Upper lobe of left lung (tissue), 6 donors: ENCODE measurements around the gene USP31. TPM values are rescaled to one million over a fixed set of nuclear protein-coding genes. Genes with fewer than 3 reads are reported as not detected.

Experiments
- ATAC-seq, 2 donors: fragments of 200-7000 bp; cut with Tn5 transposase; one replicate each; pipeline ENCODE4 v1.9.1; 2022; ENCODE audit warnings: mild to moderate bottlenecking in 2 of 2, moderate library complexity in 2 of 2; ENCODE audit not compliant: low FRiP score in 2 of 2
- DNase-seq, 2 donors: peaks; one replicate each; pipeline ENCODE4 v3.0.0-alpha.2; 2019 to 2020
- H3K27ac ChIP-seq, 4 donors: fragments of 200-600 bp; sonication (generic); one replicate each; pipeline ENCODE4 v1.5.1; 2016 to 2019
- H3K27me3 ChIP-seq, 4 donors: fragments of 200-600 bp; sonication (generic); one replicate each; pipeline ENCODE4 v1.5.1; 2017 to 2019
- H3K36me3 ChIP-seq, 4 donors: fragments of 200-600 bp; sonication (generic); one replicate each; pipeline ENCODE4 v1.5.1; 2016 to 2019
- H3K4me1 ChIP-seq, 4 donors: fragments of 200-600 bp; sonication (generic); one replicate each; pipeline ENCODE4 v1.5.1; 2018 to 2019
- H3K4me3 ChIP-seq, 4 donors: fragments of 200-600 bp; sonication (generic); one replicate each; pipeline ENCODE4 v1.5.1; 2017 to 2019; ENCODE audit warnings: mild to moderate bottlenecking in 2 of 4, moderate library complexity in 1 of 4
- H3K9me3 ChIP-seq, 4 donors: fragments of 200-600 bp; sonication (generic); one replicate each; pipeline ENCODE4 v1.5.1; 2018 to 2019
- EP300 ChIP-seq, 4 donors: sonication (generic); formaldehyde crosslinking; IDR thresholded peaks; one replicate each; pipeline ENCODE4 v1.5.1; 2017; ENCODE audit warnings: antibody characterized with exemption in 4 of 4, control low read depth in 2 of 4
- POLR2A ChIP-seq, 4 donors: fragments of 450-650 bp; IDR thresholded peaks; one replicate each; pipeline ENCODE4 v1.5.1; 2016 to 2017; ENCODE audit warnings: antibody characterized with exemption in 4 of 4, mild to moderate bottlenecking in 2 of 4
- POLR2AphosphoS5 ChIP-seq, 2 donors: sonication (generic); formaldehyde crosslinking; IDR thresholded peaks; one replicate each; pipeline ENCODE4 v1.5.1; 2017; ENCODE audit warnings: antibody characterized with exemption in 2 of 2
- WGBS, 2 donors: methylation state at CpG; one replicate each; pipeline ENCODE4 v1.1.5; 2017 to 2018; 5-methylcytosine and 5-hydroxymethylcytosine counted together
- total RNA-seq, 6 donors: library from RNA; depleted of rRNA in 4 of 6; stranded (reverse); fragments of >200 nt in 4 of 6; gene quantifications; one replicate each; pipeline versions ENCODE4 v1.1.0 to v1.2.1, GENCODE V29; 2016 to 2021
- TF ChIP-seq, protein P1 (sequence below), 6 experiments: fragments of 450-650 bp in 4 of 6; fragments of 200-600 bp in 2 of 6; sonication (generic) in 2 of 6; IDR thresholded peaks; one replicate each; pipeline ENCODE4 v1.5.1; 2016 to 2019; ENCODE audit warnings: antibody characterized with exemption in 6 of 6
- donor health status: DM: no; HTN: no; CAD: no; lungs with moderate emphysema.
- donor health status: DM: no; HTN: yes; CAD: no; lungs with severe emphysema.

Gene USP31
- total RNA-seq, 6 donors from 2014 or later: 8.8 to 20.2 (median 15.0) TPM

DNA sequence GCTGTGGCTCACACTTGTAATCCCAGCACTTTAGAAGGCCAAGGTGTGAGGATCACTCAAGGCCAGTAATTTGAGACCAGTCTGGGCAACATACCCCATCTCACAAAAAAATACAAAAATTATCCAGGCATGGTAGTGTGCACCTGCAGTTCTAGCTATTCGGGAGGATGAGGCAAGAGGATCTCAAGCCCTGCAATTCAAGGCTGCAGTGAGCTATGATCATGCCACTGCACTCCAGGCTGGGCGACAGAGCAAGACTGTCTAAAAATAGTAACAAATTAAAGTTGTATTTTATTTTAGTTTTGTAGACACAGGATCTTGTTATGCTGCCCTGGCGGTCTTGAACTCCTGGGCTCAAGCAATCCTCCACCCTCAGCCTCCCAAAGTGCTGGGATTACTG is 18.2 kb downstream of the USP31 start:
- H3K27ac ChIP-seq: peak overlapping the region; percentile 44 to 68 (median 54)
- 62 to 82% methylated on average over 3 of the region's 3 CpGs for WGBS, 2 donors
- no peaks in the 10 kb centered on the region for H3K36me3 ChIP-seq
- ATAC-seq: no peak
- no peaks in the 10 kb centered on the region for H3K27me3 ChIP-seq
- DNase-seq: no peak
- TF ChIP-seq, protein P1, sequence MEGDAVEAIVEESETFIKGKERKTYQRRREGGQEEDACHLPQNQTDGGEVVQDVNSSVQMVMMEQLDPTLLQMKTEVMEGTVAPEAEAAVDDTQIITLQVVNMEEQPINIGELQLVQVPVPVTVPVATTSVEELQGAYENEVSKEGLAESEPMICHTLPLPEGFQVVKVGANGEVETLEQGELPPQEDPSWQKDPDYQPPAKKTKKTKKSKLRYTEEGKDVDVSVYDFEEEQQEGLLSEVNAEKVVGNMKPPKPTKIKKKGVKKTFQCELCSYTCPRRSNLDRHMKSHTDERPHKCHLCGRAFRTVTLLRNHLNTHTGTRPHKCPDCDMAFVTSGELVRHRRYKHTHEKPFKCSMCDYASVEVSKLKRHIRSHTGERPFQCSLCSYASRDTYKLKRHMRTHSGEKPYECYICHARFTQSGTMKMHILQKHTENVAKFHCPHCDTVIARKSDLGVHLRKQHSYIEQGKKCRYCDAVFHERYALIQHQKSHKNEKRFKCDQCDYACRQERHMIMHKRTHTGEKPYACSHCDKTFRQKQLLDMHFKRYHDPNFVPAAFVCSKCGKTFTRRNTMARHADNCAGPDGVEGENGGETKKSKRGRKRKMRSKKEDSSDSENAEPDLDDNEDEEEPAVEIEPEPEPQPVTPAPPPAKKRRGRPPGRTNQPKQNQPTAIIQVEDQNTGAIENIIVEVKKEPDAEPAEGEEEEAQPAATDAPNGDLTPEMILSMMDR (IDR thresholded peaks at IDR 0.05): no peak
- H3K9me3 ChIP-seq: no peaks in the 10 kb centered on the region
- H3K4me1 ChIP-seq: peaks cover 0 to 27% (median 19%) of the 10 kb centered on the region in 4 donors
- no peak overlapping the region for H3K4me3 ChIP-seq

DNA sequence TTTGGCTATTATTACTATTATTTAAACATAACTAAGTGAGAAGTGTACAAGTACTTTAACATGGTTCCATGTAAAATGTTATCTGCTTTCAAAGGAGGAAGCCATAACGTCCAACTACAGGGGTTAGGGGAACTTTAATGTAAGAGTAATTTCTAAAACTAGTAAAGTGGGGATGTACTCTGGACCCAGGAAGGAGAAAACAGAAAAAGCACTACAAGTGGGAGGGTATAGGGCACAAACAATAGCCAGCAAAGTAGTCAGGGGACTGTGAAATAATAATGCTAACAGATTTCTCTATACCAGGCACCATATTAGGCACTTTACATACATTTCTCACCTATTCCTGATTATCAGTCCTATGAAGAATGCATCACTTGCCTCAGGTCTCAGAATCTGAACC is 19.6 kb downstream of the USP31 start:
- TF ChIP-seq EP300 (IDR thresholded peaks at IDR 0.05) (no peak), POLR2AphosphoS5 (IDR thresholded peaks at IDR 0.05) (no peak)
- TF ChIP-seq, protein P1 (IDR thresholded peaks at IDR 0.05): no peak
- no peaks in the 10 kb centered on the region for H3K9me3 ChIP-seq
- no peak overlapping the region for H3K27ac ChIP-seq
- H3K36me3 ChIP-seq: no peaks in the 10 kb centered on the region
- H3K4me1 ChIP-seq: peaks cover 6 to 40% (median 28%) of the 10 kb centered on the region in 4 donors
- WGBS, 2 donors: 52 to 61% methylated on average over 1 of the region's 1 CpG
- DNase-seq (no peak), ATAC-seq (no peak)
- no peak overlapping the region for H3K4me3 ChIP-seq
- no peaks in the 10 kb centered on the region for H3K27me3 ChIP-seq

DNA sequence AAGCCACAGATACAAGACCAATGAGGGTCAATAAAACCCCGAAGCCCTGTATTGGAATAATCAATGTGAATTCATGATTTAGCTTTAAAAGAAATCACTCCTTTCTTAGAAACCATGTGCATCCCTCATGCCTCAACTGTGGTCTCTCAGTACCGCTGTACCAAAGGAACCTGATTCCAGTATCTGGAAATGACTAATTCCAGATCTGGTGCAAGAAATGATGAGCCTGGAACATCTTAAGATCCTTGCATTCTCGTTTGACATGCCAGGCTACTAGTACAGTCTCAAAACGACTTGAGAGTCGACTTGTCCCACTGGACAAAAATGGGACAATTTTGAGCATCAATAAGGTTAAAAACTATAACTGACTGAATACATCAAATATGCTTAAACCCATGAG is 21.2 kb downstream of the USP31 start:
- no peak overlapping the region for H3K27ac ChIP-seq
- no peaks in the 10 kb centered on the region for H3K27me3 ChIP-seq
- DNase-seq (no peak), ATAC-seq (no peak)
- TF ChIP-seq EP300 (IDR thresholded peaks at IDR 0.05) (no peak), POLR2AphosphoS5 (IDR thresholded peaks at IDR 0.05) (no peak), POLR2A (IDR thresholded peaks at IDR 0.05) (no peak)
- TF ChIP-seq, protein P1 (IDR thresholded peaks at IDR 0.05): no peak
- no peaks in the 10 kb centered on the region for H3K9me3 ChIP-seq
- 89 to 90% methylated on average over 5 of the region's 5 CpGs for WGBS, 2 donors
- no peaks in the 10 kb centered on the region for H3K36me3 ChIP-seq
- H3K4me1 ChIP-seq: peaks cover 8 to 31% (median 19%) of the 10 kb centered on the region in 4 donors
- H3K4me3 ChIP-seq: no peak overlapping the region

DNA sequence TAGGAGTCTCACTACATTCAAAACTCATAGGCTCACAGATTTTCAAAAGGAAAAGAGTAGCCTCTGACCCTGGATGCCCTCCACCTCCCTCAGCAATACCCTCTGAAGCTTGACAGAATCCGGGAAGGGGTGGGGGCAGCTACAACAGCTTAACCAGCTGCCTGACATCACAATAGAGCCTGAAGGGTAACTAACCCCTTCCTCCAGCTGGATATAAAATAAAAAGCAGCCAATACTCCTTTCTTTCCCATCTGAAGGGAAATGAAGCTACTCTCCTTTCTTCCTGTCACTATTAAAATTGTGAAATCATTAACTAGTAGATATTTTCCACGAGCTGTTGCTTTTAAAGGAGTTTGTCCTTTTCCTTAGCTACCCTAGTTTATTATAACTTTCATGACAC is 24.0 kb downstream of the USP31 start:
- whole genome bisulfite sequencing, 2 donors: 35 to 36% methylated on average over 2 of the region's 2 CpGs

DNA sequence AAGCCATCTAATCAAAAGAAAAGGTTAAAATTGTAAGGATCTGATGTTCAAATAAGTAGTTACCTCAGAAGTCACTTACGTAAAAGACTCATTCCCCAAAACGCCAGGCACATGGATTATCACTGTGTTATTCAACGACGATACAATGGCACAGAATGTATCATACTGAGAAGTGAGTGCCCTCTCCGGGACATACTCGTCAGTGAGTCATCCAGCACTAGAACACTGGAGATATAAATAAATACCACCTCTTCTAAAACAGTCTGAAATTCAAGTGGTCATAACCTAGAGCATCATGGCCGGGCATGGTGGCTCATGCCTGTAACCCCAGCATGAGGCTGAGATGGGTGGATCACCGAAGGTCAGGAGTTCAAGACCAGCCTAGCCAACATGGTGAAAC is 24.9 kb downstream of the USP31 start:
- WGBS, 2 donors: 81 to 83% methylated on average over 8 of the region's 8 CpGs
- Histone ChIP-seq H3K9me3 (no peaks in the 10 kb centered on the region), H3K4me3 (no peak overlapping the region), H3K27ac (no peak overlapping the region), H3K4me1 (peaks cover 8 to 18% (median 15%) of the 10 kb centered on the region in 4 donors), H3K27me3 (no peaks in the 10 kb centered on the region), H3K36me3 (no peaks in the 10 kb centered on the region)
- TF ChIP-seq EP300 (IDR thresholded peaks at IDR 0.05): no peak
- peak in 1 of 2 donors; percentile 25 for TF ChIP-seq POLR2AphosphoS5 (IDR thresholded peaks at IDR 0.05)
- DNase-seq (no peak), ATAC-seq (peak; percentile 21 to 63)

More for the DNA sequence above, 24.0 kb downstream of the USP31 start:
- DNase-seq (no peak), ATAC-seq (no peak)
- Histone ChIP-seq H3K27me3 (no peaks in the 10 kb centered on the region), H3K27ac (peak overlapping the region in 1 of 4 donors; percentile 9), H3K9me3 (no peaks in the 10 kb centered on the region), H3K36me3 (no peaks in the 10 kb centered on the region), H3K4me1 (peaks cover 8 to 18% (median 13%) of the 10 kb centered on the region in 4 donors), H3K4me3 (no peak overlapping the region)
- no peak for TF ChIP-seq POLR2AphosphoS5 (IDR thresholded peaks at IDR 0.05)
- TF ChIP-seq POLR2A (IDR thresholded peaks at IDR 0.05): no peak
- no peak for TF ChIP-seq EP300 (IDR thresholded peaks at IDR 0.05)
- TF ChIP-seq, protein P1 (IDR thresholded peaks at IDR 0.05): no peak
